Colonic mucosa (tissue), 4 donors: ENCODE data around the gene MGARP. TPM values are rescaled to one million over a fixed set of nuclear protein-coding genes. Genes with fewer than 3 reads are reported as not detected.

Experiments
- DNase-seq: peaks from one replicate; pipeline ENCODE4 v3.0.0-alpha.2; 2020
- H3K27ac ChIP-seq: fragments of 200-600 bp; one replicate; pipeline ENCODE4 v1.8.0; 2021
- H3K27me3 ChIP-seq: fragments of 200-600 bp; one replicate; pipeline ENCODE4 v1.8.0; 2021
- H3K36me3 ChIP-seq: fragments of 200-600 bp; one replicate; pipeline ENCODE4 v1.8.0; 2021
- H3K4me1 ChIP-seq: fragments of 200-600 bp; one replicate; pipeline ENCODE4 v1.8.0; 2021; ENCODE audit warnings: mild to moderate bottlenecking
- H3K4me3 ChIP-seq: fragments of 200-600 bp; one replicate; pipeline ENCODE4 v1.8.0; 2021
- H3K9ac ChIP-seq, 2 donors: one replicate each; pipeline ENCODE4 v1.7.0; 2013; ENCODE audit warnings: control low read depth in 2 of 2, low read depth in 2 of 2, low read length in 2 of 2
- H3K9me3 ChIP-seq: fragments of 200-600 bp; one replicate; pipeline ENCODE4 v1.8.0; 2021
- CTCF ChIP-seq: fragments of 200-600 bp; IDR thresholded peaks from one replicate; pipeline ENCODE4 v1.8.0; 2022; ENCODE audit warnings: antibody characterized with exemption, mild to moderate bottlenecking
- intact Hi-C: fragments of 100-400 bp; cut with DNase I; formaldehyde crosslinking; loops from one replicate; pipeline ENCODE4 v1.14.1; 2022
- total RNA-seq, 2 donors: library from RNA; stranded (reverse); fragmentation: NEBNext Ultra II Directional in 1 of 2; extraction: Animal tissue kit (Norgen Biotek cat#: 25700) in 1 of 2; gene quantifications; one replicate each; pipeline ENCODE4 v1.2.1, GENCODE V29; 2021
- donor health status: healthy.
- donor health status: DM: no; HTN: no; CAD: no.
- donor health status: DM: no; HTN: no; CAD: no.

MGARP gene
- total RNA-seq, 2 donors from 2014 or later: 0.32 TPM; not detected in 1

- Histone ChIP-seq H3K27ac (no peak overlapping the region), H3K4me3 (no peak overlapping the region), H3K9me3 (no peaks in the 10 kb centered on the region), H3K9ac (no peak overlapping the region), H3K27me3 (no peaks in the 10 kb centered on the region), H3K36me3 (no peaks in the 10 kb centered on the region), H3K4me1 (peaks cover 7% of the 10 kb centered on the region)
- no peak for TF ChIP-seq CTCF
- DNase-seq: no peak
- intact Hi-C loops: no loop called here
Observed at GRCh38 chr4:139311909-139312308, 31.9 kb upstream of the MGARP start.

GRCh38 chr4:139304920-139305319 is 24.9 kb upstream of the MGARP start:
- H3K9me3 ChIP-seq: no peaks in the 10 kb centered on the region
- no peak for TF ChIP-seq CTCF
- no peaks in the 10 kb centered on the region for H3K27me3 ChIP-seq
- H3K9ac ChIP-seq: no peak overlapping the region
- H3K36me3 ChIP-seq: no peaks in the 10 kb centered on the region
- H3K4me1 ChIP-seq: no peaks in the 10 kb centered on the region
- H3K4me3 ChIP-seq: no peak overlapping the region
- no peak for DNase-seq
- intact Hi-C loops: loop anchor here (5.0 to 10.0 kb wide), 2 partner anchors 150 to 218 kb away; partner anchors contain the start of gene RAB33B
- no peak overlapping the region for H3K27ac ChIP-seq

GRCh38 chr4:139301821-139302611 is 22.0 kb upstream of the MGARP start, which contains the start of gene NDUFC1:
NDUFC1 (minus strand) TSS chr4:139302477; CDS start chr4:139295798, 6,679 bp downstream.
- Histone ChIP-seq H3K9me3 (no peaks in the 10 kb centered on the region), H3K4me1 (no peaks in the 10 kb centered on the region), H3K27me3 (no peaks in the 10 kb centered on the region), H3K9ac (peak within 1 kb of the TSS; percentile 81 to 93), H3K4me3 (peak within 1 kb of the TSS; percentile 87), H3K36me3 (no peaks in the 10 kb centered on the region), H3K27ac (peak within 1 kb of the TSS; percentile 94)
- no peak for TF ChIP-seq CTCF
- DNase-seq: peak; percentile 76
- intact Hi-C loops: loop anchor here (5.0 to 10.0 kb wide), 2 partner anchors 153 to 215 kb away; partner anchors contain the start of gene RAB33B

- Histone ChIP-seq H3K4me1 (no peaks in the 10 kb centered on the region), H3K9ac (peak within 1 kb of the TSS; percentile 81 to 93), H3K9me3 (no peaks in the 10 kb centered on the region), H3K27ac (peak within 1 kb of the TSS; percentile 94), H3K4me3 (peak within 1 kb of the TSS; percentile 87), H3K27me3 (no peaks in the 10 kb centered on the region), H3K36me3 (no peaks in the 10 kb centered on the region)
- peak; percentile 98 for DNase-seq
- TF ChIP-seq CTCF: no peak
- intact Hi-C loops: loop anchor here (5.0 to 10.0 kb wide), 2 partner anchors 154 to 214 kb away; partner anchors contain the start of gene RAB33B
Observed at GRCh38 chr4:139301113-139301820, 21.2 kb upstream of the MGARP start, which contains the start of gene NAA15. NAA15 (plus strand) TSS chr4:139301505; CDS start chr4:139301778, 273 bp downstream.

GRCh38 chr4:139300431-139301112 is 20.5 kb upstream of the MGARP start:
- Histone ChIP-seq H3K27me3 (no peaks in the 10 kb centered on the region), H3K27ac (peak overlapping the region; percentile 94), H3K4me1 (no peaks in the 10 kb centered on the region), H3K9ac (peak overlapping the region; percentile 79 to 81), H3K36me3 (no peaks in the 10 kb centered on the region), H3K4me3 (peak overlapping the region; percentile 87), H3K9me3 (no peaks in the 10 kb centered on the region)
- TF ChIP-seq CTCF: no peak
- intact Hi-C loops: loop anchor here (5.0 to 10.0 kb wide), 2 partner anchors 154 to 213 kb away; partner anchors contain the start of gene RAB33B
- peak; percentile 46 for DNase-seq
